ENCODE results near the gene COA6. TPM values are rescaled to one million over a fixed set of nuclear protein-coding genes. Genes with fewer than 3 reads are reported as not detected.

The COA6 gene
- total and polyA plus RNA-seq, 2 of the 8 experiments (the other 6 are each of a cell fraction or from before 2014, with no cell fraction given): 22.9 to 44.9 TPM

GRCh38 chr1:234396092-234396491 lies 22.8 kb downstream of the COA6 start:
- Histone ChIP-seq H3K27ac (ENCODE audit: low read depth, low read length) (no peak overlapping the region), H4K91ac (replicated peaks; ENCODE audit: insufficient read length, low read length) (no peak overlapping the region), H2BK12ac (ENCODE audit: low read depth, low read length) (no peak overlapping the region), H3K36me3 (ENCODE audit: control insufficient read depth in 2 of 4, insufficient read depth in 4 of 4, low read length in 3 of 4) (peaks cover 2 to 10% (median 7%) of the 10 kb centered on the region in 4 experiments; a peak in 6 of 8 replicates), H3K4me2 (ENCODE audit: insufficient read depth in 1 of 2, low read depth in 2 of 2, low read length in 2 of 2) (no peak overlapping the region), H3K4me1 (replicated peaks in 1 of 4; ENCODE audit: control insufficient read depth in 3 of 4, insufficient read depth in 4 of 4, low read length in 3 of 4) (no peaks in the 10 kb centered on the region), H3K18ac (ENCODE audit: extremely low read depth, low read length) (no peak overlapping the region), H3K4me3 (ENCODE audit: extremely low read depth in 1 of 4, insufficient read depth in 2 of 4, low read depth in 3 of 4, low read length in 4 of 4) (no peak overlapping the region), H4K5ac (ENCODE audit: insufficient read length, low read depth, low read length) (no peak overlapping the region), H2AK5ac (ENCODE audit: low read depth, low read length) (no peak overlapping the region), H2BK20ac (ENCODE audit: low read length) (no peak overlapping the region), H3K27me3 (replicated peaks in 1 of 4; ENCODE audit: control insufficient read depth in 3 of 4, extremely low read depth in 1 of 4, insufficient read depth in 3 of 4, low read length in 3 of 4) (no peaks in the 10 kb centered on the region), H2BK5ac (ENCODE audit: low read depth, low read length) (no peak overlapping the region), H3K56ac (replicated peaks; ENCODE audit: insufficient read length, low read depth, low read length) (no peak overlapping the region), H3K79me2 (ENCODE audit: control insufficient read depth in 1 of 2, insufficient read depth in 2 of 2, low read length in 2 of 2) (no peaks in the 10 kb centered on the region), H2AFZ (ENCODE audit: low read length) (no peak overlapping the region), H3K4ac (replicated peaks; ENCODE audit: insufficient read length, low read depth, low read length) (no peak overlapping the region), H3K9me3 (ENCODE audit: insufficient read depth in 2 of 2, low read depth in 1 of 2, low read length in 1 of 2) (no peaks in the 10 kb centered on the region), H3K23me2 (ENCODE audit: low read depth, low read length) (no peaks in the 10 kb centered on the region), H4K20me1 (replicated peaks in 1 of 2; ENCODE audit: control insufficient read depth in 1 of 2, insufficient read depth in 2 of 2, low read length in 2 of 2) (no peaks in the 10 kb centered on the region), H3K23ac (ENCODE audit: insufficient read length) (no peak overlapping the region), H3K14ac (ENCODE audit: insufficient read length) (no peak overlapping the region), H4K8ac (ENCODE audit: extremely low read depth, insufficient read depth, low read length) (no peak overlapping the region), H2BK120ac (replicated peaks; ENCODE audit: low read depth, low read length) (no peak overlapping the region), H3K9ac (replicated peaks in 1 of 4; ENCODE audit: extremely low read depth in 1 of 4, low read depth in 3 of 4, low read length in 3 of 4) (no peak overlapping the region), H3K79me1 (ENCODE audit: low read depth, low read length) (no peaks in the 10 kb centered on the region), H2BK15ac (ENCODE audit: low read length) (no peak overlapping the region)
- FAIRE-seq (no peak), DNase-seq (ENCODE audit: low read depth in 1 of 2, low spot score in 2 of 2) (no peak)
- 89% methylated on average over 8 of the region's 8 CpGs; no CpG with 5 or more reads in 1 of the 2 experiments for WGBS, 2 experiments (ENCODE audit: extremely low coverage in 1 of 2, insufficient coverage in 1 of 2, insufficient read length in 1 of 2, insufficient replicate concordance in 2 of 2, low coverage in 1 of 2, low lambda C conversion rate in 2 of 2, missing lambda C conversion rate in 1 of 2)
- ChIA-PET CTCF (ENCODE audit: partially characterized antibody) (interaction anchor here (0.5 to 0.7 kb wide), 2 partner anchors 27 to 79 kb away, joined by 3 read pairs; no protein-coding TSS in a partner anchor), POLR2A (ENCODE audit: partially characterized antibody) (no interaction called here)
- TF ChIP-seq RXRA (IDR thresholded peaks at IDR 0.05; ENCODE audit: insufficient read depth, low read depth, low read length) (no peak), KDM5A (IDR thresholded peaks at IDR 0.05; ENCODE audit: low read length) (no peak), RFX5 (IDR thresholded peaks at IDR 0.05; ENCODE audit: borderline replicate concordance, low read depth, low read length) (no peak), CHD1 (IDR thresholded peaks at IDR 0.05; ENCODE audit: low read depth, low read length) (no peak), RAD21 (IDR thresholded peaks at IDR 0.05 in 1 of 2, conservative IDR thresholded peaks at IDR 0.05 in 1 of 2; ENCODE audit: low read depth in 2 of 2, low read length in 2 of 2) (no peak), TCF12 (IDR thresholded peaks at IDR 0.05; ENCODE audit: low read depth, low read length) (no peak), ZNF274 (IDR thresholded peaks at IDR 0.05; ENCODE audit: borderline replicate concordance, extremely low read depth, low read length) (no peak), SIRT6 (IDR thresholded peaks at IDR 0.05; ENCODE audit: low read length) (no peak), SIN3A (conservative IDR thresholded peaks at IDR 0.05 in 1 of 2, IDR thresholded peaks at IDR 0.05 in 1 of 2; ENCODE audit: low read depth in 1 of 2, low read length in 2 of 2) (no peak), FOSL1 (IDR thresholded peaks at IDR 0.05; ENCODE audit: insufficient read depth, low read depth, low read length) (no peak), CREB1 (IDR thresholded peaks at IDR 0.05) (no peak), POLR2AphosphoS5 (IDR thresholded peaks at IDR 0.05; ENCODE audit: low read depth, low read length) (no peak), CHD2 (IDR thresholded peaks at IDR 0.05; ENCODE audit: low read length) (no peak), POLR2A (IDR thresholded peaks at IDR 0.05; ENCODE audit: control extremely low read depth in 1 of 2, low read depth in 2 of 2, low read length in 2 of 2) (no peak), GTF2F1 (IDR thresholded peaks at IDR 0.05; ENCODE audit: borderline replicate concordance, low read depth, low read length) (no peak), CTBP2 (IDR thresholded peaks at IDR 0.05; ENCODE audit: borderline replicate concordance, insufficient read depth, insufficient read length, low read length) (no peak)

Data from H1 (cell line).